HepG2 (cell line): Measurements from ENCODE around the gene ARL8A. TPM values are rescaled to one million over a fixed set of nuclear protein-coding genes. Genes with fewer than 3 reads are reported as not detected.

Experiments used
- AHDC1 ChIP-seq: sonication (generic); formaldehyde crosslinking; IDR thresholded peaks from 2 replicates; pipeline ENCODE4 v1.5.1; 2020; ENCODE audit warnings: mild to moderate bottlenecking, missing genetic modification reagents, borderline replicate concordance
- CERS6 ChIP-seq: sonication (generic); formaldehyde crosslinking; IDR thresholded peaks from 2 replicates; pipeline ENCODE4 v1.5.0; 2020; ENCODE audit warnings: missing genetic modification reagents
- PCBP1 ChIP-seq: fragments of 200-400 bp; formaldehyde crosslinking; IDR thresholded peaks from 2 replicates; pipeline ENCODE4 v1.6.1; 2017; ENCODE audit warnings: mild to moderate bottlenecking, low read depth, low read length, borderline replicate concordance
- XBP1 ChIP-seq: sonication (generic); formaldehyde crosslinking; IDR thresholded peaks from 2 replicates; pipeline ENCODE4 v1.5.0; 2020; ENCODE audit warnings: missing genetic modification reagents
- ZNF672 ChIP-seq: sonication (generic); formaldehyde crosslinking; IDR thresholded peaks from 2 replicates; pipeline ENCODE4 v1.8.1; 2022; ENCODE audit warnings: missing genetic modification reagents
- polyA plus RNA-seq, 8 experiments: library from polyadenylated mRNA; depleted of rRNA in 3 of 8; stranded (reverse) in 7 of 8; unstranded in 1 of 8; fragments of >200 nt; fragmentation: Illumina TruSeq in 4 of 8; extraction: Trizol in 4 of 8; gene quantifications; 2 replicates each; pipeline versions ENCODE4 v1.2.1 to v1.2.3, GENCODE V29; 2011 to 2016; ENCODE audit warnings: low read depth in 4 of 8, missing spikeins in 1 of 8, mixed read lengths in 1 of 8; ENCODE audit not compliant: insufficient read depth in 1 of 8
- total RNA-seq, 5 experiments: library from RNA; depleted of rRNA; stranded (reverse); fragments of >200 nt; fragmentation: Illumina TruSeq; extraction: Trizol; gene quantifications; 2 replicates each; pipeline ENCODE4 v1.2.3, GENCODE V29; 2016; ENCODE audit warnings: low read depth in 1 of 5

Gene ARL8A
- total and polyA plus RNA-seq, 2 of the 13 experiments (the other 11 are each of a cell fraction or from before 2014, with no cell fraction given): 2.7 to 23.4 TPM

GRCh38 chr1:202184750-202185460, 40.4 kb upstream of the ARL8A start (continued):
- TF ChIP-seq CERS6 (CRISPR knock-in tag): no peak
- no peak for TF ChIP-seq PCBP1
- TF ChIP-seq XBP1 (CRISPR knock-in tag): no peak
- no peak for TF ChIP-seq ZNF672 (CRISPR knock-in tag)
- TF ChIP-seq AHDC1: no peak
